Stimulated activated CD8-positive, alpha-beta memory T cell treated with anti-CD3 and anti-CD28 coated beads, Interleukin-15, amount 100 ng/mL, for 24 hours (primary cell): ENCODE results near the gene MTA3.
"Not testable (repeated sequence)": the region's sequence is repeated elsewhere in the genome, so short reads cannot be mapped to it uniquely, and the experiment has no call there.

ENCODE experiments used
- DNase-seq: peaks from one replicate; pipeline ENCODE4 v3.0.0-alpha.2; 2020; ENCODE audit warnings: low read depth

MTA3 gene

GRCh38 chr2:42663828-42664227 lies 95.4 kb downstream of the MTA3 start:
- DNase-seq: no peak

- DNase-seq: no peak
These were observed 105.7 kb downstream of the MTA3 start for GRCh38 chr2:42673989-42674579.

- no peak for DNase-seq
These were observed 107.4 kb downstream of the MTA3 start for GRCh38 chr2:42675815-42676214.

GRCh38 chr2:42685303-42685702 lies 116.9 kb downstream of the MTA3 start:
- no peak for DNase-seq

- DNase-seq: no peak
These were observed 124.7 kb downstream of the MTA3 start for GRCh38 chr2:42693013-42693615.

- DNase-seq: no peak
These were observed 125.5 kb downstream of the MTA3 start for GRCh38 chr2:42693688-42694479.

GRCh38 chr2:42696987-42697386 lies 128.6 kb downstream of the MTA3 start:
- no peak for DNase-seq

- DNase-seq: no peak
These were observed 130.5 kb downstream of the MTA3 start for GRCh38 chr2:42698940-42699339.

- no peak for DNase-seq
These were observed 138.4 kb downstream of the MTA3 start for GRCh38 chr2:42706836-42707235.

- DNase-seq: no peak
These were observed 139.7 kb downstream of the MTA3 start for GRCh38 chr2:42708179-42708578.

- DNase-seq: no peak
These were observed 143.5 kb downstream of the MTA3 start for GRCh38 chr2:42711896-42712295.

GRCh38 chr2:42712934-42713333 lies 144.5 kb downstream of the MTA3 start:
- no peak for DNase-seq

- no peak for DNase-seq
These were observed 145.5 kb downstream of the MTA3 start for GRCh38 chr2:42713920-42714319.

- no peak for DNase-seq
These were observed 146.3 kb downstream of the MTA3 start for GRCh38 chr2:42714686-42715085.

- no peak for DNase-seq
These were observed 153.5 kb downstream of the MTA3 start for GRCh38 chr2:42721898-42722297.

GRCh38 chr2:42722320-42723190 lies 154.1 kb downstream of the MTA3 start:
- DNase-seq: no peak

GRCh38 chr2:42723465-42723864 lies 155.0 kb downstream of the MTA3 start:
- no peak for DNase-seq

- DNase-seq: no peak
These were observed 156.5 kb downstream of the MTA3 start for GRCh38 chr2:42724886-42725285.

GRCh38 chr2:42725657-42726056 lies 157.2 kb downstream of the MTA3 start:
- no peak for DNase-seq

- DNase-seq: no peak
These were observed 158.2 kb downstream of the MTA3 start for GRCh38 chr2:42726680-42727079.

GRCh38 chr2:42731316-42731715 lies 162.9 kb downstream of the MTA3 start:
- not testable (repeated sequence) for DNase-seq

- DNase-seq: no peak
These were observed 165.4 kb downstream of the MTA3 start for GRCh38 chr2:42733852-42734251.
